NCI-H446 treated with DMSO at 0.1 percent for 48 hours (cell line): ENCODE data around the gene CHST5.

ENCODE experiments used
- DNase-seq: peaks from one replicate; lab custom pipeline; 2025; lab: John Stamatoyannopoulos, UW

Gene CHST5

GRCh38 chr16:75535901-75536300 is at the start of gene CHST5:
CHST5 (minus strand) TSS chr16:75536108; CDS start chr16:75530384, 5,724 bp downstream.
- no peak for DNase-seq

DNA sequence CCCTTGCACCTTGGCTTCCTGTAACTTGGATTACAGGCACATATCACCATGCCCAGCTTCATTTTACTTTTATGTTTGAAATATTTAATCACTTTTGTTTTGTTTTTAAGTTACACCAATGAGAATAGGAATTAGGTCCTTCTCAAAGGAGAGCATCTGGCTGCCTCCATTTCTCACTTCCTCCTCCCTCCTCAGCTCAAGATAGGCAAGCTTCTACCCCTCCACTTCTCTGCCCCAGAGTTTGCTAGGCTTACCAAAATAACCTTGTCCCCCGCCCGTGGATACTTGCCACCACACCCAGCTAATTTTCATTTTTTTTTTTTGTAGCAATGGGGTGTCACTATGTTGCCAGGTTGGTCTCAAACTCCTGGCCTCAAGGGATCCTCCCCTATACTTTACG is 48.2 kb upstream of the CHST5 start:
- DNase-seq, result no peak

DNA sequence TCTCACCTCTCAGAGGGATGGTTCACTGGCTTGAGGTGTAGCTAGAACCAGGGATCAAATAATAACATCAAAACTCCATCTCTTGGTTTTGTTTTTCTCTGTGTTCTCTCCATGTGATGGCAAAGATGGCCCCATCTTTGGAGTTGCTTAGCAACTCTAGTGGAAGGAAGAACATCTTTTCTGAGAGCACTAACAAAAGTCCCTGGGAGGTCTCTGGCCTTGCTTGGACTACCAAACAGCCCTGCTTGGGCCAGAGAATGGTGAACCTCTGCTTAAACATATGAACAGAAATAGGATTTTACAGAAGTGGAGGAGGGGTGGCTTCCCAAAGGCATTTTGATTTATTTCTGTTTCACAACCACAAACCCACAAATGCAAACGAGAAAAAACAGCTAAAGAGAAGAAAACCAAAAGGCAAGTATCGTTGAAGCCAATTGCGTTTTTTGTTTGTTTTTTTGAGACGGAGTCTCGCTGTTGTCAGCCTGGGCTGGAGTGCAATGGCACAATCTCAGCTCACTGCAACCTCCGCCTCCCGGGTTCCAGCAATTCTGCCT is 43.5 kb upstream of the CHST5 start:
- DNase-seq, result no peak

DNA sequence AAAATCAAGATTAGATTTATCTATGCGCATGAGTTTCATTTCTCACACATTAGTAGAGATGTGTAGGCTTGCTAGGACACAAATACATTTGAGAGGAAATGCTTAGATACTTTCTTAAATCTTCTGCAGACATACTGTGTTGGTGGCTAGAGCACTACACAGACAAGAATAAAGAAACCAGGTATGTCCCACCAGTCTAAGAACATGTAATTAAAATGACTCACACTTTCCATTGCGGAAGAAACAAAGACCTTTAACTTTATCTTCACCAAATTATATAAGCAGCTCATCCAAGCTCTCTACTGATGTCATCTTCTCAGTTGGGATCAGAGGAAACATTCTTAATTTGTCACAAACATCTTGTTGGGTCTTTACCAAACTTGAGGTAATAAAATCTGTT is 42.8 kb upstream of the CHST5 start:
- no peak for DNase-seq

DNA sequence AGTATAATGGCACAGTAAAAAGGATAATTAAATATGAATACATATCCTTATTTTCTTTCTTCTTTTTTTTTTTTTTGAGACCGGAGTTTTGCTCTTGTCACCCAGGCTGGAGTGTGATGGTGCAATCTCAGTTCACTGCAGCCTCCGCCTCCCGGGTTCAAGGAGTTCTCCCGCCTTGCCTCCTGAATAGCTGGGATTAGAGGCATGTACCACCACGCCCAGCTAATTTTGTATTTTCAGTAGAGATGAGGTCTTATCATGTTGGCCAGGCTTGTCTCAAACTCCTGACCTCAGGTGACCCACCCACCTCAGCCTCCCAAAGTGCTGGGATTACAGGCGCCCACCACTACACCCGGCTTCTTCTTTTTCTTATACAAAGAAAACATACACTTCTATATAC is 42.3 kb upstream of the CHST5 start:
- DNase-seq, result no peak

DNA sequence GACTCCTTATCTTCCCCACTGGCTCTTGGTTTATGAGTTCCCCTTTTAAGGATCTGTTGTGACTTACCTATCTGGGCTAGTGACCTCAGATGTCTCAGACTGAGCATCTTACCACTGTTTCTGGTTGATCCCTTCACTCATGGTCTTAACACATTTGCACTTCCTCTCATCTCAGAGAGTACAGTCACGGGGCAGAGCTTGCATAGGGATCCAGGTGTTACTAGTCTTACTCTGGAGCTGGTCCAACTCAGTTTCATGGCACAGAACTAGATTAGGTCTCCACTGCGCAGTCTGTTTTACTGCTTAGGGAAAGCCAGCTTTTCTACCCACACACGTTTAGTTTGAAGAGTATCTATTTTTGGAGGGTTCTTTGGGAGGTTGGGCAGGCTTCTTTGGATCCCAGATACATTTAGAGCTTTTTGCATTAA is 40.5 kb upstream of the CHST5 start:
- no peak for DNase-seq

- no peak for DNase-seq
Observed at GRCh38 chr16:75575958-75576357, 40.0 kb upstream of the CHST5 start.

GRCh38 chr16:75573955-75574354 is 38.0 kb upstream of the CHST5 start:
- no peak for DNase-seq

DNA sequence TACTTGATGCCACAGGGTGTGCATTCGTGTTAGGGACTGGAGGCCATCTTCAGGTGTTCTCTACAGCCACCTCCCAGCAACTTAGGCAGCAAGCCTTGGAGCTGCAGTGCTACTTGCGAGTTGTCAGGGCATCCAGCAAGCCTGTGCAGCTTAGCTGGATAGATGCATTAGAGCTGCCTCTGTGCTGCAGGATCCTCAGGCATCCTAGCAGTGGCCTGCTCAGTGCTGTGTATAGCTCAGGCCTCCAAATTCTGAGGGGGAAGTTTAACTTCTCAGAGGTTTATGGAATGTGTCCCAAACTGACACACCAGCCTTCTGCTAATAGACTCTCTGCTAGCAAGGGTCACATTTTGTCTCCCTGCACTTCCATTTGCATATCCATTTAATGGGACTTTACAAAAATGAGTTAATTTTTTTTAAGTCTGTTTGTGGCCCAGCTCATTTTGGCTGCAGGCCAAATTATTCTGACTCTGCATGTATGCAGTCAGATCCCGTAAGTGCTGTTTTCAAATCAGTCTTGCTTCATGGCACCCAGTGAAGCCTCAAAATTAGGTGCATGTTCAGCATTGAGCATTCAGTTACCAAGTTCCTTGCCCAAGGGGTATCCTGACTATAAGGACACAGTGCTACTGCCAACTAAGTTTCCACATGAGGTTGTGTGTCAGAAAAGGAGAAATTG is 37.1 kb upstream of the CHST5 start:
- no peak for DNase-seq

- DNase-seq, result no peak
Observed at GRCh38 chr16:75570396-75571065, 34.6 kb upstream of the CHST5 start.

DNA sequence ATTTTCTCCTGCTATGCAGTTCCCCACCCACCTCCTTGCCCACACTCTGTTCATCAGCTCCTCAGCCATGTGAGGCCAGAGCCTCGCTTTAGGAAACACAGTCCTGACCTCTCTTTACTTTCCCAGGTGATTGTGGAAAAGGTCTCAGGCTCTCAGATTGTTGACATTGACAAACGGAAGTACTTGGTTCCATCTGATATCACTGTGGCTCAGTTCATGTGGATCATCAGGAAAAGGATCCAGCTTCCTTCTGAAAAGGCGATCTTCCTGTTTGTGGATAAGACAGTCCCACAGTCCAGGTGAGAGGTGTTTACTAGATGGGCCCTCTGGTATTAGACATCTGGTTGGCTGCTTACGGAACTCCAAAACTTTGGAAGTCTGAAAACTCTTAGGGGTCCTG is 32.0 kb upstream of the CHST5 start:
- no peak for DNase-seq

- no peak for DNase-seq
Observed at GRCh38 chr16:75566758-75567255, 30.9 kb upstream of the CHST5 start.

DNA sequence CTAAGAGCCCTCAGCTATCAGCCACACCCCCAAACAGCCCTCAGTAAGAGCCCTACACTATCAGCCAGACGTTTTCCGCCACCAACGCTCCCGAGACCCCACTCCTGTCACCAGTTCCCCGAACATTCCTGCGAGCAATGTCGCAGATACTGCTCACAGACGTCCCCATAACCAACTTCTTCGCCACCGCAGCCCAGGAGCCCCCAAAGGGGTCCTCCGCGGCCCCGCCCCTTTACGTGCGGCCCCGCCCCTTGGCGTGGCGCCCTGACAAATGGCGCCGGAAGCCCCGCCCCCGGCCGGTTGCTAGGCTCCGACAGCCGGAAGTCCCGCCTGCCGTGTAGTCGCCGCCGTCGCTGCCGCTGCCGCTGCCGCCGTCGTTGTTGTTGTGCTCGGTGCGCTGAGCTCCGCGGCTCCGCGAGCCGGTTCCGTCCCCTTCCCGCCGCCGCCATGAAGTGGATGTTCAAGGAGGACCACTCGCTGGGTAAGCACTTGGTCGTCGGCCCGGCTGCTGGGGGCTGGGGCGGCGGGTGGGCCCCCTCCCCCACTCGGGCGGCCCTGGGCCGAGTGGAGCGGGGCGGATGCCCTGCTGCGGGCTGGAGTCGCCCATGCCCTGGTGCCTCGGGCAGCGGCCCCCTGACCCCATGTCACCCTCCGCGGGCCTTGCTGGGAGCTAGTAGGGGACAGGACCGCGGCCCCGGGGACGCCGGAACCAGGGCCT is 30.3 kb upstream of the CHST5 start, which contains the start of gene GABARAPL2:
Gene GABARAPL2, plus strand, starts transcription at position 340 of the 718 bp plus-strand sequence. Its CDS starts 108 bp downstream, at position 448.
- DNase-seq, result peak; percentile 14

GRCh38 chr16:75565640-75566039 is 29.7 kb upstream of the CHST5 start:
- DNase-seq, result no peak

DNA sequence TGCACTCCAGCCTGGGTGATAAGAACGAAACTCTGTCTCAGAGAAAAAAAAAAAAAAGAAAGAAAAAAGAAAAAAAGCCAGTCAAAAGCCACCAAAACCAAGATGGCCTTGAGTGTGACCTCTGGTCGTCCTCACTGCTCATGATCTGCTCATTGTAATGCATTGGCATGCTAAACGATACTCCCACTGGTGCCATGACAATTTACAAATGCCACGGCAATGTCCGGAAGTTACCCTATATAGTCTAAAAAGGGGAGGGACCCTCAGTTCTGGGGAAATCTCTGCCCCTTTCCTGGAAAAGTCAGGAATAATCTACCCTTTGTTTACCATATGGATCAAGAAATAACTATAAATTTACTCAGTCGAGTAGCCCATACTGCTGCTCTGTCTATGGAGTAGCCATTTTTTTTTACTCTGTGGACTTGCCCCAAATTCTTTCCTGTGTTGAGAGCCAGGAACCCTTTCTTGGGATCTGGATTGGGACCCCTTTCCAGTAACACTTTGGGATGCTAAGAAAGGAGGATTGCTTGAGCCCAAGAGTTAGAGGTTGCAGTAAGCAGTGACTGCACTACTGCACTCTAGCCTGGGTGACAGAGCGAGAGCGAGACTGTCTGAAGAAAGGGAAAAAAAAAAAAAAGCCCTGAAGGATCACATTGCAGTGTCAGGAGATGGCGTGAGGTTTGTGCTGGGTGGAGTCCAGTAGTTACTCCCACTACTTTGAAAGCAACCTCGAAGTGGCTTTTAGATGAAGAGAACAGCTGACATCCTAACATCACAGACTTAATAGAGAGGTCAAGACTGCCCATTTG is 23.9 kb upstream of the CHST5 start:
- no peak for DNase-seq

GRCh38 chr16:75558846-75559401 is 23.0 kb upstream of the CHST5 start:
- DNase-seq, result no peak

GRCh38 chr16:75556431-75556950 is 20.6 kb upstream of the CHST5 start:
- DNase-seq, result no peak

- peak; percentile 60 for DNase-seq
Observed at GRCh38 chr16:75555707-75556430, 20.0 kb upstream of the CHST5 start, which contains the start of gene TMEM231. TMEM231 (minus strand) TSS chr16:75556252; CDS start chr16:75556209, 43 bp downstream.

GRCh38 chr16:75555213-75555706 is 19.4 kb upstream of the CHST5 start:
- peak; percentile 11 for DNase-seq

DNA sequence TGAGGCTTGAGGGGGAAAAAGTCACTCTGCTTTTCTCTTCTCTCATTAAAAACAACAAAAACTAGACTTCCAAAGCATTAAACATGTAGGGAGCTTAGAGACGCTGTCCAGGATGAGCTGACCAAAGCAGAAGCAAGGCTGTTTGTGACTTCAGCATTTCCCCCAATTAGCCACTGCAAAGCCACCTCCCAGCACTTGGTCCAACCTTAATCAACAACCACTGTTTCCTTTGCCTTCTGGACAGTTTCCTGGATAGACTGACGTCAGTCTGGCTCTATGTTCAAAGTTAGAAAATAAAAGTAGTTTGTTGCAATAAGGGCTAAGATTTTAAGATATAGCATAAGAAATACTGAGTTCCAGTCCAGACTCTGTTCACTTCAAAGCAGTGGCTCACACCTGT is 17.0 kb upstream of the CHST5 start:
- DNase-seq, result no peak
